A673 (cell line): ENCODE results near the gene CENPH. TPM values are rescaled to one million over a fixed set of nuclear protein-coding genes. Genes with fewer than 3 reads are reported as not detected.
"Not testable (repeated sequence)": the region's sequence is repeated elsewhere in the genome, so short reads cannot be mapped to it uniquely, and the experiment has no call there.

Experiments
- BruUV-seq: library from RNA; stranded (reverse); fragments of 400-500 nt; replicated peaks from 2 replicates; lab custom pipeline; 2021; lab: Mats Ljungman, UMichigan
- CTCF ChIA-PET: fragments of 300-600 bp; sonication (Branson Sonifier 250); formaldehyde crosslinking; loops from one replicate; lab custom pipeline; 2022; ENCODE audit warnings: antibody characterized with exemption; lab: Charles Lee
- POLR2A ChIA-PET: fragments of 300-600 bp; sonication (Branson Sonifier 250); formaldehyde crosslinking; loops from one replicate; lab custom pipeline; 2022; ENCODE audit warnings: antibody characterized with exemption; ENCODE audit not compliant: low non-redundant PET; lab: Charles Lee
- DNase-seq: peaks from one replicate; pipeline ENCODE4 v3.0.0-alpha.2; 2015; ENCODE audit warnings: low spot score
- H3K27ac ChIP-seq: fragments of 200-600 bp; sonication (generic); 2 replicates; pipeline ENCODE4 v1.5.1; 2016; ENCODE audit warnings: mixed run types, low read depth, mild to moderate bottlenecking, mixed read lengths, antibody characterized with exemption, low read length; ENCODE audit not compliant: poor library complexity, severe bottlenecking
- H3K27me3 ChIP-seq: fragments of 200-600 bp; sonication (generic); replicated peaks from 2 replicates; pipeline ENCODE4 v1.6.1; 2017; ENCODE audit warnings: mixed run types, low read depth, mild to moderate bottlenecking, mixed read lengths, antibody characterized with exemption, low read length; ENCODE audit not compliant: insufficient read depth, poor library complexity
- H3K36me3 ChIP-seq: fragments of 200-600 bp; sonication (generic); 2 replicates; pipeline ENCODE4 v1.6.1; 2016; ENCODE audit warnings: mixed run types, mild to moderate bottlenecking, mixed read lengths, antibody characterized with exemption, low read length; ENCODE audit not compliant: insufficient read depth, poor library complexity, severe bottlenecking
- H3K4me1 ChIP-seq: fragments of 200-600 bp; sonication (generic); 2 replicates; pipeline ENCODE4 v1.6.1; 2017; ENCODE audit warnings: mixed run types, mild to moderate bottlenecking, mixed read lengths, antibody characterized with exemption, low read length; ENCODE audit not compliant: insufficient read depth, poor library complexity, severe bottlenecking
- H3K4me3 ChIP-seq: fragments of 200-600 bp; sonication (generic); 2 replicates; pipeline ENCODE4 v1.5.1; 2016; ENCODE audit warnings: low read depth, mixed run types, mild to moderate bottlenecking, mixed read lengths, low read length; ENCODE audit not compliant: poor library complexity, severe bottlenecking
- H3K9me3 ChIP-seq: fragments of 200-600 bp; sonication (generic); 2 replicates; pipeline ENCODE4 v1.6.1; 2016; ENCODE audit warnings: mixed run types, low read depth, mild to moderate bottlenecking, mixed read lengths, antibody characterized with exemption, low read length; ENCODE audit not compliant: poor library complexity, severe bottlenecking
- EZH2 ChIP-seq: fragments of 200-600 bp; sonication (generic); IDR thresholded peaks from 2 replicates; pipeline ENCODE4 v1.6.1; 2017; ENCODE audit warnings: borderline replicate concordance, low read depth, mild to moderate bottlenecking, mixed read lengths, antibody characterized with exemption, low read length; ENCODE audit not compliant: poor library complexity, severe bottlenecking
- intact Hi-C: fragments of 100-400 bp; cut with micrococcal nuclease; formaldehyde crosslinking; loops from one replicate; pipeline ENCODE4 v1.10.0; 2022; ENCODE audit not compliant: unreplicated experiment
- total RNA-seq: library from RNA; stranded (reverse); gene quantifications from 2 replicates; pipeline ENCODE4 v1.2.3, GENCODE V29; 2021
- TF ChIP-seq, protein P1 (sequence below): fragments of 300-800, 200-600 bp; sonication (generic); conservative IDR thresholded peaks from 2 replicates; pipeline ENCODE4 v1.5.1; 2017; ENCODE audit warnings: low read depth, mild to moderate bottlenecking, antibody characterized with exemption, low read length, moderate library complexity, mixed read lengths

The CENPH gene
- total RNA-seq, 1 experiment from 2014 or later: 56.9 TPM

DNA sequence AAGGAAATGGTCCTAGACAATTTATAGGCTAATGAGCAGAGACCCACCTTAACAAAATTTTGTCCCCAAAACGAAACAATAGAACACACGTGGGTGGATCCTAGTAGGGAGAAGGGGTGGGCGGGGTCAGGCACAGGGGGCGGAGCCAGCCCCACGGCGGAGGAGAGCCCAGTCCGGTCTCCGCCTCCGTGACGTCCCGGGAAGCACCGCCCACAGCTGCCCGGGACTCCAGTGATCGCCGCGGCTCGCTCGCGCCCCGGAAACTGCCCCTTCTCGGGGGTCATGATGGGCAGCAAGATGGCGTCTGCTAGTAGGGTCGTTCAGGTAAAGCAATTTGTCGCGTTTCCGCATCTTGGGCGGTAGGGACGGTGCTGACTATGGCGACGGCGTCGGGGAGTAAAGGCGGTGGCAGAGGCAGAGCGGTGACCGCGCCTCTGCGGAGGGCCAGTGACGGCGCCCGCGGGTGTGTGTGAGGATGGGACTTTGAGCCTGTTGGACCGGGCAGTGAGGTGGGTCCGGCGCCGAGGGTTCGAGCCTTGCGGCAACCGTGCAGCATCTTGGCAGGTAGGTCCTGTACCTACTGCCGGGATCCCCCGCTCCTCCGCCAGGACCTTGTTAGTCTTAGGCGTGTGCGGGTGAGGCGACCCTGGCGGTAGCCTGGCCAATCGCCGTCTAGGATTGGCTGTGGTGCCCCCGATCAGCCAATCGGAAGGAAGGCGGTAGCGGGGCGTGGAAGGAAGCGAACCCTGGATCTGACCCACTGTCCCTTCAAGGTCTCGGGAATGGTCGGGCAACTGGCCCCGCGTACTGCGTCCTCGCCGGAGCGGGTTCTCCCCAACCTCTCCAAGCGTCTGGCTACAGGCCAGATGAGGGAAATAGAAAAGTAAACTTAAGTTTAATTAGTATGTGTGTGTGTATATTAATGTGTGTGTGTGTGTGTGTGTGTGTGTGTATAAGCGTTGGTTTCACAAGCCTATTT lies 28.5 kb downstream of the CENPH start:
- BruUV-seq: TSS peak; percentile 63
- ChIA-PET CTCF (no interaction called here), POLR2A (no interaction called here)
- intact Hi-C loops: loop anchor here (10.0 kb wide), 1 partner anchor 123 kb away; the partner anchor contains the start of gene SLC30A5
- no peaks in the 10 kb centered on the region for H3K27me3 ChIP-seq
- peak overlapping the region; percentile 76 for H3K4me3 ChIP-seq
- peaks cover 6% of the 10 kb centered on the region for H3K4me1 ChIP-seq
- H3K9me3 ChIP-seq: no peaks in the 10 kb centered on the region
- DNase-seq: peak; percentile 94
- peak overlapping the region; percentile 70 for H3K27ac ChIP-seq
- TF ChIP-seq, protein P1, sequence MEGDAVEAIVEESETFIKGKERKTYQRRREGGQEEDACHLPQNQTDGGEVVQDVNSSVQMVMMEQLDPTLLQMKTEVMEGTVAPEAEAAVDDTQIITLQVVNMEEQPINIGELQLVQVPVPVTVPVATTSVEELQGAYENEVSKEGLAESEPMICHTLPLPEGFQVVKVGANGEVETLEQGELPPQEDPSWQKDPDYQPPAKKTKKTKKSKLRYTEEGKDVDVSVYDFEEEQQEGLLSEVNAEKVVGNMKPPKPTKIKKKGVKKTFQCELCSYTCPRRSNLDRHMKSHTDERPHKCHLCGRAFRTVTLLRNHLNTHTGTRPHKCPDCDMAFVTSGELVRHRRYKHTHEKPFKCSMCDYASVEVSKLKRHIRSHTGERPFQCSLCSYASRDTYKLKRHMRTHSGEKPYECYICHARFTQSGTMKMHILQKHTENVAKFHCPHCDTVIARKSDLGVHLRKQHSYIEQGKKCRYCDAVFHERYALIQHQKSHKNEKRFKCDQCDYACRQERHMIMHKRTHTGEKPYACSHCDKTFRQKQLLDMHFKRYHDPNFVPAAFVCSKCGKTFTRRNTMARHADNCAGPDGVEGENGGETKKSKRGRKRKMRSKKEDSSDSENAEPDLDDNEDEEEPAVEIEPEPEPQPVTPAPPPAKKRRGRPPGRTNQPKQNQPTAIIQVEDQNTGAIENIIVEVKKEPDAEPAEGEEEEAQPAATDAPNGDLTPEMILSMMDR: no peak
- TF ChIP-seq EZH2: no peak
- H3K36me3 ChIP-seq: no peaks in the 10 kb centered on the region

DNA sequence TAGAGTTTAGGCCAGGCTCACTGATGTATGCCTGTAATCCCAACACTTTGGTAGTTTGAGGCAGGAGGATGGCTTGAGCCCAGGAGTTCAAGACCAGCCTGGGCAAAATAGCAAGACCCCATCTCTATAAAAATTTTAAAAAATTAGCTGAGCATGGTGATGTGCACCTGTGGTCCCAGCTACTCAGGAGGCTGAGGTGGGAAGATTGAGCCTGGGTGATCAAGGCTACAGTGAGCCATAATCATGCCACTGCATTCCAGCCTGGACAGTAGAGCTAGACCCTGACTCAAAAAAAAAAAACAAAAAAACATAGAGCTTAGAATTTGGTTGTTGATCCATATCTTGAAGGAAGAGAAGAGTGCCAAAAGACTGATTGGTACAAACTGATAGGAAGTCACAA lies 30.6 kb downstream of the CENPH start:
- H3K36me3 ChIP-seq: no peaks in the 10 kb centered on the region
- TF ChIP-seq, protein P1: no peak
- TF ChIP-seq EZH2: no peak
- H3K27me3 ChIP-seq: no peaks in the 10 kb centered on the region
- CTCF ChIA-PET: no interaction called here
- peaks cover 6% of the 10 kb centered on the region for H3K4me1 ChIP-seq
- intact Hi-C loops: loop anchor here (10.0 kb wide), 1 partner anchor 125 kb away; the partner anchor contains the start of gene SLC30A5
- POLR2A ChIA-PET: no interaction called here
- H3K27ac ChIP-seq: no peak overlapping the region
- no peaks in the 10 kb centered on the region for H3K9me3 ChIP-seq
- no peak overlapping the region for H3K4me3 ChIP-seq
- DNase-seq: no peak
- no TSS peak for BruUV-seq

DNA sequence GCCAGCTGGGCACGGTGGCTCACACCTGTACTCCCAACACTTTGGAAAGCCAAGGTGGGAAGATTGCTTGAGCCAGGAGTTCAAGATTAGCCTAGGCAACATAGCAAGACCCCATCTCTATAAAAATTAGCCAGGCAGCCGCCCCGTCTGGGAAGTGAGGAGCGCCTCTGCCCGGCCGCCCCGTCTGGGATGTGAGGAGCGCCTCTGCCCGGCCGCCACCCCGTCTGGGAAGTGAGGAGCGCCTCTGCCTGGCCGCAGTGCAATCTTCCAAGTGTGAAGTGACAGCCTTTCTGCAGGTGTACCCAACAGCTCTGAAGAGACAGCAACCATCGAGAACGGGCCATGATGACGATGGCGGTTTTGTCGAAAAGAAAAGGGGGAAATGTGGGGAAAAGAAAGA lies 31.0 kb downstream of the CENPH start:
- H3K4me3 ChIP-seq, H3K9me3 ChIP-seq, H3K27ac ChIP-seq, H3K27me3 ChIP-seq, DNase-seq, H3K4me1 ChIP-seq, CTCF ChIA-PET, H3K36me3 ChIP-seq, POLR2A ChIA-PET, intact Hi-C loops, BruUV-seq: not testable (repeated sequence)

DNA sequence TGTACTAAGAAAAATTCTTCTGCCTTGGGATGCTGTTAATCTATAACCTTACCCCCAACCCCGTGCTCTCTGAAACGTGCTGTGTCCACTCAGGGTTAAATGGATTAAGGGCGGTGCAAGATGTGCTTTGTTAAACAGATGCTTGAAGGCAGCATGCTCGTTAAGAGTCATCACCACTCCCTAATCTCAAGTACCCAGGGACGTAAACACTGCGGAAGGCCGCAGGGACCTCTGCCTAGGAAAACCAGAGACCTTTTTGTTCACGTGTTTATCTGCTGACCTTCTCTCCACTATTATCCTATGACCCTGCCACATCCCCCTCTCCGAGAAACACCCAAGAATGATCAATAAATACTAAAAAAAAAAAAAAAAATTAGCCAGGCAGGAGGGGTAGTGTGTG lies 31.4 kb downstream of the CENPH start:
- DNase-seq, H3K9me3 ChIP-seq, CTCF ChIA-PET, H3K27me3 ChIP-seq, H3K4me1 ChIP-seq, H3K27ac ChIP-seq, BruUV-seq, intact Hi-C loops, H3K4me3 ChIP-seq, H3K36me3 ChIP-seq: not testable (repeated sequence)
- POLR2A ChIA-PET: interaction anchor here (0.6 kb wide), 1 partner anchor 10 kb away, joined by 3 read pairs; no protein-coding TSS in a partner anchor
